GM18907 (cell line): ENCODE results near the gene CSNK1E.

Source experiments
- ATAC-seq: cut with Tn5 transposase; IDR thresholded peaks from one replicate; pipeline ENCODE4 v1.9.1; 2021; ENCODE audit warnings: mild to moderate bottlenecking, moderate library complexity; ENCODE audit not compliant: unreplicated experiment

The CSNK1E gene

DNA sequence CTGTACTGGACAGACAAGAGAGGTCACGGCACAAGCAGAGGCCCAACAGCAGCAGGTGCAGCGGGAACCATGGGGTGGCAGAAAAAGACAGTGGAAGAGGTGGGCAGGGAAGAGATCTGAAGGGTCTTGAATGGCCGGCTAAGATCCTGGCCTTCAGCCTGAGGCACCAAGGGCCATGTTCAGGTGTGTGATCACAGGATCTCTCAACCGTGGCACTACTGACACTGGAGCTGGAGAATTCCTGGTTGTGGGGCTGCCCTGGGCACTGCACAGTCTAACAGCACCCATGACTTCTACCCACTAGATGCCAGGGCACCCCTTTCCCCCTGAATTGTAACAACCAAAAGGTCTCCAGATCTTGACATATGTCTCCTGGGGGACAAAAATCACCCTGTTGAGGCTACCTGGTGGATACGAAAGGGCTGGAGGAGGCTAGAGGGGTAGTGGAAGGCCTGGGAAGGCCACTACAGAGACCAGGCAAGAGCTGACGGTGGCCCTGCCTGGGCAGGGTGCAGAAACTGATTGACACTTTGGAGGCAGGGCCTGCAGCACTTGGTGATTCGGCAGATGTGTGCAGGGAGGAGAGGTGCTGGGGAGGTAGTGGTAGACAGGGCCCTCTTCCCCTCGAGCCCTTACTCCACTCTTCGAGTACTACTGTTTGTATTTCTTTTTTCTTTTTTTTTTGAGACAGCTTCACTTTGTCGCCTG, 8.3 kb downstream of the CSNK1E start:
- ATAC-seq: no peak

- peak; percentile 68 for ATAC-seq
These were observed 11.5 kb downstream of the CSNK1E start for GRCh38 chr22:38305471-38306448.

- no peak for ATAC-seq
These were observed 12.7 kb downstream of the CSNK1E start for GRCh38 chr22:38304526-38304925.

DNA sequence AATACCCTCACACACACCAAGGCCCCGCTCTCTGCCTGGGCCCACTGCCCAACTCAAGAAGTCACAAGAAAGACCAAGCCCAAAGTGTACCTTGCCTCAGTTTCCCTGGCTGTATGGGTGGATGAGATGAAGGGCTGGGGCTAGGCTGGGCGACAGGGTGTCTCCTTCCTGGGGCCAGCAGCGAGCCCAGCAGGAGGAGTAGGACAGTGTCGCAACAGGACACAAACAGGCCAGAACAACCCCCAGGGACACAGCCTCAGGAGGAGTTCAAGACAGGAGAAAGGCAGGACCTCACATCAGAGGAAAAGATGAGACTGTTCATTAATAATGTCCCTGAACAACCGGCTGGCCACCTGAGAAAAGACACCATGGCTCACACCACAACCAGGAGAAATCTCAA, 13.3 kb downstream of the CSNK1E start:
- no peak for ATAC-seq

DNA sequence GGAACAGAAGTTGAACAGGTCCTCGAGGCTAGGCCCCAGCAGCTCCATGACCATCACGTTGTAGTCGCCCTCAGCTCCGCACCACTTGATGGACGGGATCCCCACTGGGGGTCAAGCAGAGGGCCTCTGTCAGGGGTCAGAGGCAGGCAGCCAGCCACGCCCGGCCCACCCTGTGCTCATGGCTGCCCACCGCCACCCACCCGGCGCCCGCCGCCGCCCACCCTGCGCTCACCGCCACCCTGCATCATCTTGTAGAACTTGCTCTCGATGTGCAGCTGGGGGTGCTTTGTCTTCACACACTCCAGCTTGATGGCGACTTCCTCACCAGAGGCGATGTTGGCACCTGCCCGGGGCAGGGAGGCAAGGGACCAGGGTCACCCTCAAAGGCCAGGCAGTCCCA, 14.3 kb downstream of the CSNK1E start:
- no peak for ATAC-seq

GRCh38 chr22:38300946-38301345, 16.3 kb downstream of the CSNK1E start:
- ATAC-seq: no peak

- no peak for ATAC-seq
These were observed 16.9 kb downstream of the CSNK1E start for GRCh38 chr22:38300197-38300945.

GRCh38 chr22:38299770-38300102, 17.5 kb downstream of the CSNK1E start:
- no peak for ATAC-seq

DNA sequence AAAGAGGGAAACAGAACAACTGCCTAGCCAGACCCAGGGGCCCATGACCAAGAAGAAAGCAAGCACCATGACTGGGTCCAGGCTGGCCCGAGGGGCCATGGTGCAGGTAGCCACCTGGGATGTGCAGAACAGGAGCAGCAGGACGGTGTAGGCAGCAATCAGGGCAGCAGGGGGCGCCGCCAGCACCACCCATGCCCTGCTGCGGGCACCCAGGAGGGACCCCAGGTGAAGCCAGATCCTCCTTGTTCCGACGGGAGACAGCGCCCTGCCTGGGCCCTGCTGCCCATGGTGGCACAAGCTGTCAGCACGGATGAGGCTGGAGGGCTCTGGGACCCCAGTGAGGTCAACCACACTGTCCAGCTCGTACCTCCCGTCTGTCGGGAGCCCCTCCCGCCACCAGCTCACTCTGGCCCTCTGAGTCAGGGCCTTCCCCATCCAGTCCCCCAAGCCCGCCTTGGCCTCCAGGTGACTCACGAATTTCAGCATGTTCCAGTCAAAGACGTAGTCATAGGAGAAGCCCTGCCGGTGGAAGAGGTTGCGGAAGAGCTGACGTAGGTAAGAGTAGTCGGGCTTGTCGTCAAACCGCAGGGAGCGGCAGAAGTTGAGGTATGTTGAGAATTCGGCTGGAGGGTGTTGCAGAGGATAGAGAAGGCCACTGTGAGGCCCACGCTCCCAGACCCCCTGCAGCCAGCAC, 18.8 kb downstream of the CSNK1E start:
- no peak for ATAC-seq

DNA sequence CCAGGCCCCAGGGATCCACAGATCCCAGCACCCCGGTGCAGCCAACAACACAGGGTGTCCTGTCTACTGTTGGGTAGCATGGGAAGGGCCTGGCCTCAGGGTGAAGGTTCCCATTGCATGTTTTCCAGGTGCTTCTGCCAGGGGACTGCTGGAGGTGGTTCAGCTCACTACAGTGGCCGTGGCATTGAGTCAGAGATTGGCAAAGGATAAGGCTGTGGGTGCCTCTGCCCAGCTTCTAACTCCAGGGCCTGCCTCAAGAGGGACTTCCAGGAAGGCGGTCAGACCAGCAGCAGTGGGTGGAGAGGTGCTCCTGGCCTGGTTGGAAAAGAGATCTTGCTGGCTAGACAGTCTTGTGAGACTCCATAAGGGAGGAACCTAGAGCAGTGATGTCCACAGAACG, 20.9 kb downstream of the CSNK1E start:
- ATAC-seq: no peak

GRCh38 chr22:38295863-38296262, 21.4 kb downstream of the CSNK1E start:
- ATAC-seq: no peak

DNA sequence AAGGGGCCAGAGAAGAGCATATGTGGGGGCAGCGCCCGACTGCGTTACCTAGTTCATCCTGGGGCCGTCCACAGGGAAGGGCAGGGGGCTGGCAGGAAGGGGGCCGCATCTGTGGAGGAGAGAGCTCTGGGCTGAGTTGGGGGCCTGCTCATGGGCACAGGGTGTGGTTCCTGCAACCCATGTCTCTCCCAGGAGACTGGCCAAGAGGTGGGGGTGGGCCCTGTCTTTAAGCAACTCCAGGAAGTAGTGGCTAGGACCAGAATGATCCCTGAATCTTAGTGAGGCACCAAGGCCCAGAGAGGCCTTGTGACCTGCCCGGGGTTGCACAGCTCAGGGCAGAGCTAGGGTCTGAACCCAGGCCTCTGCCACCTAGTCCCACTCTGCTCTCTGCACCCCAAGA, 21.9 kb downstream of the CSNK1E start:
- ATAC-seq: no peak

DNA sequence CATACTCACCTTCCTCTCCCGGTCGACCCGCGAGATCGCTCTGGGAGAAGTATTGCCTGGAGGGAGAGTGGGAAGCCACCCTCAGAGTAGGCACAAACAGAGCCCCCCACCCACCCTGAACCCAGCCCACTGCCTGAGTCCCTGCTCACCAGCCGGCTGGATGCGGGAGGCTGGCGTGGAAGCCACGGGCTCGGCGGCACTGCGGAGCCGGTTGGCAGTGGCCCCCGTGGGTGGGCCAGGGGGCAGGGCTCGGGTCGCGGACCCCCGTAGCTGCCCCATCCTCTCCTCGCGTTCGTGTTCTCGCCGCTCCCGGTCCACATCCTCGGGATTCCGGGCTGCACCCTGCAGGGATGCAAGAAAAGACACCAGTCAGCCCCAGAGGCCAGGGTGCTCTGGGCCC, 23.0 kb downstream of the CSNK1E start:
- ATAC-seq: no peak

GRCh38 chr22:38292694-38293093, 24.5 kb downstream of the CSNK1E start:
- ATAC-seq: no peak

DNA sequence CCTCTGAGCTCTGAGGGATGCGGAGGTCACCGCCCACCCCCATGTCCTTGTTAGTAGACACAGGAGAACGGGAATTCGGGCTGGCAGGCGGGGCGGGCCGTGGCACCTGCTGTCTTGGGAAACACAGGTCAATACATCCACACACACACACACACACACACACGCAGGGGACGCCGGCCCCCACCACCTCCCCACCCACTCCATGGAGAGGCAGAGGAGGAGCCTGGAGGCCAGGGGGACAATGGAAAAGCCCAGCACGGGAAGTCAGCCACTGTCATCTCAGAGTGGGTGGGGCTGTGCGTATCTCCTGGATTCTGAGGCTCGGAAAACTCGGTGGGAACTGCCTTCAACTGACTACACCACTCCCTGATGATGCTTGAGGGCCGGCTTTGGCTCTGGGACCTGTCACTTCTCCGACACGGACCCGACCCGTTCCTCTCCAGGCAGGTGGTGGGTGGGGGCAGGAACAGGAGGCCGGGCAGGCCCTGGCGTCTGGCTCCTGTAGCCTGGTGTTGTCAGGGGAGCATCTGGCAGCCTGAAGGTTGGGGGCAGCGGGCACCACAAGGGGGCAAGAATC, 25.9 kb downstream of the CSNK1E start:
- ATAC-seq: no peak

GRCh38 chr22:38290347-38290746, 26.9 kb downstream of the CSNK1E start:
- no peak for ATAC-seq

GRCh38 chr22:38289583-38290082, 27.6 kb downstream of the CSNK1E start:
- no peak for ATAC-seq

DNA sequence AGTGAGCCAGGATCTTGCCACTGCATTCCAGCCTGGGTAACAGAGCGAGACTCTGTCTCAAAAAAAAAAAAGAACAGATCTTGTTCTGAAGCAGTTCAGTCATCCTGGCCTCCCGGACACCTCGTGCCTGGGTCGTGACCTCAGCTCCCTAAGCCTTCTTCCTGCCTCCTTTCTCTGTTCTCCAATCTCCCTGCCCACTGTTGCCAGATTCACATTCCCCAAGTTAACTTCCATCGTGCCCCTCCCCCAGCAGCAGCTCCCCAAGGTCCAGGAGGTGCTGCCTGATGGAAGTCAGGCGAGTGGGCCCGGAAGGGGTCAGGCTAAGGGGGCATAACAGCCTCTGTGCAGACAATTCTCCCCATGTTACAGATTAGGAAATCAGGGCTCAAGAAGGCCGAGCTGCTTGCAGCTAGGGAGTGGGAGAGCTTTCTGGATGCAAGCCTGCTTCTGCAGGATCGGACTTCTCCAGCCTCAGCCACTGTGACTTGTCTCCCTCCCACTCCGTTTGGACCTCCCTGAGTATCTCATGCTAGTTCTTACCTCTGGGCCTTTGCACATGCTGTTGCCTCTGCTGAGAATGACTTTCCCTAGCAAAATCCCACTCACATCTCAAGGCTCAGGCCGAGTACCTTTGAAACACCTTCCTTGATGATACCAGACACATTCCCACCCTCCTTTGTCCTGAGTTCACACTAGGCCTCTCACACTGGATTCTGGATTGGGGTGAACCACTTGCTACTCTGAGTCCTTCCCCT, 30.1 kb downstream of the CSNK1E start:
- ATAC-seq: no peak

GRCh38 chr22:38285018-38285417, 32.2 kb downstream of the CSNK1E start:
- ATAC-seq: no peak

GRCh38 chr22:38284042-38284402, 33.2 kb downstream of the CSNK1E start:
- no peak for ATAC-seq
